ENCODE data around the gene SRPRB.
A peak's percentile ranks its signal among the peaks of the same experiment; 100 is the strongest.

SRPRB gene

DNA sequence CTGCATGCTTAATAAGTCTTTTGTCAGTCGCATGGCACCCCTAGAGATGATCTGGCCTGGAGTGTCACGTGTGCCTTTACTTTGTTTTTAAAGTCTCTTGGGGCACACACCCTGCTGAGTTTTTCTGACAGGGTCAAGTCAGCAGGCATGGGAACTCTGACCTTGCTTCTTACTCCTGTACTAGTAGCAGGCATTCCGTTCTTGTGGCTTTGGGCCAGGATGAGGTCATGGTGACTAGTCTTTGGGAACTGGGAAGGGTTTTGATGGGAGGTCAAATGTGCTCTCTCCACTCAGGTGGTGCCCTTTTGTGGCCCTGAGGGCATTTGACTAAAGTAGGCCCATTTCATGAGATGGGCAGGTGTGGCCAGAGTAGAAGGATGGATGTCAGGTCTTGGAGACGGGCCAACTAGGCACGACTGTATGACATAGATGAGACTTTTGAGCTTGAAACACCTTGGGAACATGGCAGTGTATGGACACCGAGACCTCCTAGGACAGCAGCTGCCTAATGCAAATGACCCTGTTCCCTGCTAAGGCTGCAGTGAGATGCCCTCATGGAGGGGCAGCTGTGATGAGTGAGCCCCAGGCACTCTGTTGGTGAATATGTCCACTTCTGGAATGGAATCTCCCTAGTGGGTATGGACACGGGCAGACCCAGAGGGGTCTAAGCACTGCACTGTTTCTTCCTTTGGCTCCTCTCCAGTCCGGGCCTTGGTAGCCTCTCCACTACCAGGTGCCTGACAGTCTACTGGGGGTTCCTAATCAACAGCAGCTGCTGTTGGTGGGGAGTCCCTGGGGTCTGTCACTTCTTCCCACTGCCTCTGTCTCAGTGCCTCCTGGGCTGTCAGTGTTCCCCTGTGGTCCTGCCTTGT, 16.4 kb downstream of the SRPRB start:
- in situ Hi-C loops (cut with HindIII; ENCODE audit: low pct_ligation_motif_present, low pct_unique_long_range_greater_than_20kb, low sequenced_read_pairs), result no loop called here
- DNase-seq, result peak; percentile 63

DNA sequence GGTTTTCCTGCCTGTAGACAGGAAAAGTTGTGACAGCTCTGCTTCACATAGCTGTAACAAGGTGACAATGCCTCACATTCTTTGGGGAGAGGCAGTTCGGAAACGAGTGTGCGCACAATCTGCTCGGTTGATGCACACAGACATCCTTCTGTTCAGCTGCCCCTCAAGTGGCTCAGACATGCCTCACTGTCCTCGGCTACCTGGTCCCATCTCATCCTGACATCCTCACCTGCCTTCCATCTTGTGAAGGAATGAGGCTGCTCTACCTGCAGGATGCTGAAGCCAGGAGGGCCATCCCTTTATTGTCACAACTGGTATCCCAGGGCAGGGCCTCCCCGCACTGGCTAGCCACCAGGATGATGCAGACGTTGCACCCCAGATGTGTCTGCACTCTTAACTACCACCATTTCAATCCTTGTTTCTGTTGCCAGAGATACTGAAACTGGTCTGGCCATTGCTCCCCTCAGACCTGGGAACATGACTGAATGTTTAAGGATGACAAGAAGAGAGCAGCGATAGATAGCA, 19.4 kb downstream of the SRPRB start:
- no peak for DNase-seq
- in situ Hi-C loops (cut with HindIII; ENCODE audit: low pct_ligation_motif_present, low pct_unique_long_range_greater_than_20kb, low sequenced_read_pairs), result no loop called here

DNA sequence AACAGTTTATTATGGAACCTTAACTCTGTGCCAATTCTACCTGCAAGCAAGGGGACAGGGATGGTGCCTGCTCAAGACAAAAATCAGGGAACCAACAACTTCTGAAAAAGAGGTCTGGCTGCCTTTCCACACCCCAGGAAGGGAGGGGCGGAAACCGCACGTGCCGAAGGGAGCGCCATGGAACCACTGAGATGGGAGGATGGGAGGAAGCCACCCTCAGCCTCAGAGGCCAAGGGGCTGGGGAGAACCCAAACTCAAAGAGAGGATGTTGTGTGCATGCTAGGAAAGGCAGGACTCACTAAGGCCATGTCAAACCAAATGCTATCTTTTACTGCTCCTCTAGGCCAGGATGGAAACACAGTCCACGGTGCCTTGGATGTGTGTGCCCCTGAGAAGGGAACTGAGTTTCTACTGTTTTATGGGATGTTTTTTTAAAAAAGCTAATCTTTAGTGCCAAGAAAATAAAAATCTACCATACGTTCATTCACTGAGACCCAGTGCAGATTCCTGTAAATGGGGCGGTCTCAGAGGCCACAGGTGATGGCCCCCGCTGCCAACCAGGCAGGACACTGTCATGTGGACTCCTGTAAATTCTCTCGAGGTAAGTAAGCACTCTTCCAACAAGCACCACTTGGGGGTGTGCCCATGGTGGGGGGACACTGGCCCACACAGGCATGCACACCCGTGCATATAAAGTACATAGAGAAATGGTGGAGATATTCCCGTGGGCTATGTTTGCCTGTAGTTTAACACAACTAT, 20.5 kb downstream of the SRPRB start:
- no peak for DNase-seq
- in situ Hi-C loops (cut with HindIII; ENCODE audit: low pct_ligation_motif_present, low pct_unique_long_range_greater_than_20kb, low sequenced_read_pairs), result no loop called here

DNA sequence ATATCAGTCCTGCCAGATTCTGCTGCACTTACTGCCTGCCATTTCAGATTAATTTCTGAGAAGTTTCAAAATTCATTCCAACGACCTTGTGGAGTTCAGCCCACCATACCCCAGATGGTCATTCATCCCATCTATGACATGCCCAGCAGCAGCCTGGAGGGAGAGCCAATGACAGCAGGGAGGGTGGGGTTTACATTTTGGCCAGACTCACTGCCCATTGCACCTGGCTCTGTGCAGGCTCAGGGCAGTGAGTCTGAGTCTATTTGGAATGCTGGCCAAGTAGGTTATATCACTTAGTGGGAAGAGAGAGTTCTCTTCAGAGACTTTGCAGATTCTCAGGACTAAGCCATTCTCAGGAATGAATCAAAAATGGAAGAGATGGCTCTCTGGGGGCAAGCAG, 21.5 kb downstream of the SRPRB start:
- DNase-seq, result no peak
- in situ Hi-C loops (cut with HindIII; ENCODE audit: low pct_ligation_motif_present, low pct_unique_long_range_greater_than_20kb, low sequenced_read_pairs), result no loop called here

DNA sequence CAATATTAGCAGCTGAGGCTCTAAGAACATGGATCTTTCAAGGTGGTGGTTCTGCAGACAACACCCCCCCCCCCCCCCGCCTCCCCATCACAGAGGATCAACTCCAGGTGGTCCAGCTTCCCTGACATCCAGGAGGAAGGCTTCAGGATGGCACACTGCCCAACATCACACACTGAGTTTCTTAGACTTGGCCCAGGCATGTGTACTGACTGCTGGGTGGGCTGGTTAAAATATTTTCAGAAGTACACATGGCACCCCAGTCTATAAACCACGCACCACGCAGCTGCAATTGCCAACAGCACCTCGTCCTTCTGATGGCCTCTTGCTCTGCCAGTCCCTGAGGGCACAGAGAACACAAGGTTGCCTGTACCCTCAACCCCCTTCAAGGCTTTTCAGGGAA, 22.1 kb downstream of the SRPRB start:
- in situ Hi-C loops (cut with HindIII; ENCODE audit: low pct_ligation_motif_present, low pct_unique_long_range_greater_than_20kb, low sequenced_read_pairs), result no loop called here
- DNase-seq, result no peak

DNA sequence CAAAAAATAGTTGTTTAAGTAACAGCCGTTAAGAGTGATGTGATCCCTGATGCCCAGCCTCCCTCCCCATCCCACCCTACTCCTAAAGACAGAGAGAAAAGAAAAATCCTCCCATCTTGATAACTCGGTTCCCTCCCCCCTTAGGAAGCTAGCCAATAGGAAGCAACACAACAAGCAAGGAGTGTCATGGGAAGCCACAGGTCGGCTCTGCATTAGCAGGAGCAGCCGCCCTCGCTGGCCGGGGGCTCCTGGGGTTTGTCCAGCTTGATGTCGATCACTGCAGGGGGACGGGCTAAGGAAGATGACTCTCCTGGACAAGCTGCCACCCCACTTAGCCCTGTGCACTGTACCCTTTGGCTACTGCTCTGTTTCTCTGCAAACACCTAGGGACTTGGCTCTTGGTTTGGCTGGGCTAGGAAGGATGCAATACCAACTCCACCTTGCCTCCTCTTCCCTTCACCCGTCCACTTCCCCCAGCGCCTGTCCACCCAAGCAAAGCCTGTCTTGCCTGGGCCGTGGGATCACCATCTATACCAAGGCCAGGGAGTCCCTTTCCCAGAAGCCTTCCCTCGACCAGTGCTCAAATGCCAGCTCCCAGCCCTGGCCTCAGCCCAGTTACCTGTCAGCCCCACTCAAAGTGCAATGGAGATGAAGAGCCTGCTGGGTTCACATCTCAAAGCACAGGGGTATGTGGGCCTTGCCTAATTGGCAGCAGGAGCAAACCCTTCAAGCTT, 23.1 kb downstream of the SRPRB start:
- in situ Hi-C loops (cut with HindIII; ENCODE audit: low pct_ligation_motif_present, low pct_unique_long_range_greater_than_20kb, low sequenced_read_pairs), result no loop called here
- no peak for DNase-seq

DNA sequence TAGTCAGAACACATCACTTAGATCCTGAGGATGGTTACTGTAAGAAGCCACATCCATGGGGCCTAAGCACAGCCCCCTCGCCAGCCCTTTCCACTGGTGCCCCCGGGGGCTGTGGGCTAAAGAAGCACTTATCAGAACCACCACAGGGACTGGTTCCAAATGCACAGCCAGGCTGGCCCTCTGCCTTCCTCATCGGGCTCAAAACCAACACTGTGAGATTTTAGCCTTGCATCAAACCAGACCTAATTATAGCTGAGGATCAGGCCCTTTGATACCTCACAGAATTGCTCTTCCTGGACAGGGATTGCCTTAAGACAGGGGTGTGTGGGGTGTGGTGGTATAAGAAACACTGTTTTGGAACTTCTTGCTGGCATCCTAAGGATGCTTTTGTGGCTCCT, 23.7 kb downstream of the SRPRB start:
- in situ Hi-C loops (cut with HindIII; ENCODE audit: low pct_ligation_motif_present, low pct_unique_long_range_greater_than_20kb, low sequenced_read_pairs), result no loop called here
- DNase-seq, result no peak

DNA sequence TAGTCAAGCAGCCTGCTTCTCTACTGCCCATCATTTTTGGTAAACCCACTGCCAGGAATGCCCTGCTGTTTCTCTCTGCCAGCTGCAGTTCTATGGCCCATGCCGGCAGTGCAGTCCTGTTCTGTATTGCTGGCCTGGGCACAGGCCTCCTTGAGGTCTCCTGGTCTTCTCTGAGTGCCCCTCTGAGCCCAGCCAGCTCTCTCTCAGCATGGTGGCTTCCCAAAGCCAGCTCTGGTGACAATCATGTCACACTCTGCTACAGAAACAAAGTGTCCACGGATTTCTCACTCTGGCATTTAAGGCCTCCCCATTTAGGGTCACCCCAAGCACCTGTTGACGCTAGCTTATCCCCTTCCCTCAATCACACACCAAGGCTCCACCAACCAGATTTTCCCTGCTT, 24.5 kb downstream of the SRPRB start:
- DNase-seq, result no peak
- in situ Hi-C loops (cut with HindIII; ENCODE audit: low pct_ligation_motif_present, low pct_unique_long_range_greater_than_20kb, low sequenced_read_pairs), result no loop called here

DNA sequence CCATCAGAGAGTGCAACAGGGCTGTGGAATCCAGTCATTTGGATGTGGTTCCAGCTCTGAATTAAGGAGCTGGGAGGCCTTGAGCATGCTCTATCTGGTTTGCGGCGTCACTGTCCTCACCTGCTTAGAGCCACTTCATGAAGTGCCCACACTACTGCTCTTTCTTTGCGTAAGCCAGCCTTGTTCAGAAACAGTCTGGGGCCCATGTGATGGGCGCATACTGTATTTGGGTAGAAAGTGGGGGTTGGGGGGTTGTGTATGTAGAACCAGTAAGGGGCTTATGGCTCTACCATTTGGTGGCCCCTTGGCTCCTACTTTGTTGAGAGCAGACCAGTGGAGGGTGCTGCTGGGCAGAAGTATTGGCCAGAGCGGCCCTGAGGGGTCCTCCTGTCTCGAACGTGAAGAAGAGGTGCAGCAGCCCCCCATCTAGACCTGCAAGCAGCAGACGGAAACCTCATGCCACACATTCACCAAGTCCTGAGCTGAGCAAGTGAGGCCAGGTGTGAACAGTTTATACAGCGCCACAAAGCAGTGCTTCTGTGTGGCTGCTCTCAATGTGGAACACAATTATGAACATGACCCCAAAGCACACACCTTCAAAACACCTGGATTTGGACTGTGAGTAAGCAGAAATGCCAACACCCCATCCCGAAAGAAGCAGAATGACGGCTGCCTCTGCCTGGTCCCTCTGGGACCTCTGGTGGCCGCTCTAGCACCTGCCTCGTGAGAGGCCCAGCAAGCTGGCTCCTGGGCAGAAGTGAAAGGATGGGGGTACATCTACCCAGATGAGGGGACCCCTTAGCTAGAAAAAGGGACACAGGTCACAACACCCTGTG, 26.6 kb downstream of the SRPRB start:
- in situ Hi-C loops (cut with HindIII; ENCODE audit: low pct_ligation_motif_present, low pct_unique_long_range_greater_than_20kb, low sequenced_read_pairs), result no loop called here

DNA sequence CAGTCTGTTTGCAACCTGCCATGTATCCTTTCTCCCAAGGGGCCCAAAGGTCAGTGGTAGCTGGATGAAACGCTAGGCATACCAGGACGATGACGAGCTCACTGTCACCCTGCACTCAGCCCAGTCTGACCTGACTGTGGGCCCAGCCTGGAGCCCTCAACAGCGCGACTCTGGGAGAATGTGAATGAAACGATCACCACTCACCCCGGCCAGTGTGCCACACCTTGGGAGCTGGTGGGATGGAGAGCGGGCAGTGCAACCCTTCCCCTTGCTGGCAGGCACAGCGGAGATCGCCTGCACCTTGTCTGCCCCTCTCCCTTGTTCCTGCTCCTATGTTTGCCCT, 27.2 kb downstream of the SRPRB start:
- in situ Hi-C loops (cut with HindIII; ENCODE audit: low pct_ligation_motif_present, low pct_unique_long_range_greater_than_20kb, low sequenced_read_pairs), result no loop called here

More for the DNA sequence above, 26.6 kb downstream of the SRPRB start:
- no peak for DNase-seq

DNA sequence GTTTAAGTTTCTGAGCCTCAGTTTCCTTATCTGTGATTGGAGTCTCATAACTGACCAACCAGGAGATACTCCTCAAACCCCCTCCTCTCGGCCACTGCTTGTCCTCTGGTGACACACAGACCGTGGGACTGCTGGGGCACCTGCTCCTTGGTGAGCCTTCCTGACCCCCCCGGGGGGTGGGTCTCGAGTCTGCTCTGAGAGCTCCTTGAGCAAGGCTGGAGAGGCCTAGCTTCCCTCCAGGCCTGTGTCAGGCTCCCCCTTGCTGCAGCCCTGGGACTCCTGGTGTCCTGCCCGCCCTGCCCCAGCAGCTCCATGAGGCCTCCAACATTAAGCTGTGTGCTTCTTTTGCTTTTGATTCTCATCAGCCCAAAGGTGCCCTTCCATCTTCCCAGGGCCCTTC, 27.7 kb downstream of the SRPRB start:
- in situ Hi-C loops (cut with HindIII; ENCODE audit: low pct_ligation_motif_present, low pct_unique_long_range_greater_than_20kb, low sequenced_read_pairs), result no loop called here
- no peak for DNase-seq

More for the DNA sequence above, 27.2 kb downstream of the SRPRB start:
- DNase-seq, result no peak

DNA sequence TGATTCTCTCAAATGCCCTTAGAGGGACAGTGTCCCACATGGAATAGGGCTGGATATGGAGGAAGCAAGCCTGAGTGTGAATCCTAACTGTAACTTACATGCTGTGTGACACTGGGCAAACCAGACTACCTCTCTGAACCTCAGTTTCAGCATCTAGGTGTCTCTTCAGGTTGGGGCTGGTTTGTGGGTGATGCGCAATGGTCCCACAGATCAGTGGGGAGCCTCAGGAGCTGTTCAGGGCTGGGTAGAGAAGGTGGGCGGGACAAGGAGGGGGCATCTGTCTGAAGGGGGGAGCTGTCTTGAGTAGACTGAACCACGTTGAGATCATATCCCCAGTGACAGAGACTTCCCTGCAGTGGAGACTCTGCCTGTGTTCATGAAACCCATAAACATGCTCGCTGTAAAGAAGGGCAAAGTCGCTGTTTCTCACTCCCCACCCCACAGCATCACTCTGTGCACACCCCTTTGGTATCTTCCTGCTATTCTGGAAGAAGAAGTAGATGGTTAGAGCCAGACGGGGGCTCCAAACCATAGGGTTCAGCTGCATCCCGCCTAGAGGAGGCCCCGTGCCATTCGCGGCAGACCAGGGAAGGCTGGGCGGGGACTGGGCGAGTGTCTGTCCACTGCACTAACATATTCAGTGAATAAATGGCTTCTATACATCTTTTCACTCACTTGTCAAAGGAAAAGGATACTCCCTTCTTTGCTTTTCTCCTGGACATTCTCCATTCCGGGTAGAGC, 28.4 kb downstream of the SRPRB start:
- no peak for DNase-seq
- in situ Hi-C loops (cut with HindIII; ENCODE audit: low pct_ligation_motif_present, low pct_unique_long_range_greater_than_20kb, low sequenced_read_pairs), result no loop called here

DNA sequence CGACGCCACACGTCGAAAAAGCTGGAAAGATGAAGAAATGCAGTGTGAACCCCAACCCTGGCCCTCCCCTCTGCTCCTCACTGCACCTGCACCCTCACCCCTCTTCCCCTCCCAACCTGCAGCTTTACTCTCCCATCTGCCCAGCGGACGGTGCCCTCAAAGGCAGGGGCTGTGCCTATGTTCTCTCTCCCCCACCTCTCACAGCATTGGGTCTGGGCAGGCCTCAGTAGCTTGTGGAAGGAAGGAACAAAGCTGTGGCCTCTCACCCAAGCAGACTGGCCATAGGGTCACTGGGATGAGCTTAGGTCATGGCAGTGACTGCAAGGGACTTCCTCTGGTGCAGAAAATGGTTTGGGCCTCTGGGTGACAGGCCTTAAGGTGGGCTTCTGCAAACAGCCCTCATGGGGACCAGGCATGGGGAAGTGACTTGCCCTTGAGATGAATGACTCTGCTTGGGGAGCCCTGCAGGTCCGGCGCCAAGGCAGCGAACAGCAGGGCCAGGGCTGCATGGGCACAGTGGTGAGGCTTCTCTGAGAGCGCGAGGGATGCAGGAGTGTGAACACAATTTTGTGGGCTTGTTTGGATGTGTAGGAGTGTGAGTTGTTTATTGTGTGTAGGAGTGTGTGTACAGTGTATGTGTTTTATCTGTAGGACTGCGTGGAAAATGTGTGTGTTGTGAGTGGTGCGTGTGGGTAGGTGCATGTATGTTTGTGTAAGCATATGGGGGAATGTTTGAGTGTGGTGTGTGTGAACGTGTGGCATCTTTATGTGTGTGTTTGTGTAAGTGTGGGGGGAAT, 29.2 kb downstream of the SRPRB start:
- no peak for DNase-seq
- in situ Hi-C loops (cut with HindIII; ENCODE audit: low pct_ligation_motif_present, low pct_unique_long_range_greater_than_20kb, low sequenced_read_pairs), result no loop called here

DNA sequence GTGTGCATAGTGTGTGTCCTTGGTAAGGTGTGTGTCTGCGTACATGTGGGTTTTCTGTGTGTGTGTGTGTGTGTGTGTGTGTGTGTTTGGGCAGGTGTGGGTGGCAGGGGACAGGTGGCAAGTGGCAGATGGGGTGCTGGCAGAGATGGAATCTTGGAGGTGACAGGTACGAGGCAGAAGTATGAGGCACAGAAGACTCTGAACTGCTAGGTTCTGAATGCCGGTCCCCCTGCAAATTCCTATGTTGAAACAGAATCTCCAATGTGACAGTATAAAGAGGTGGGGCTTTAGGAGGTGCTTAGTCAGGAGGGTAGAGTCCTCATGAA, 29.8 kb downstream of the SRPRB start:
- in situ Hi-C loops (cut with HindIII; ENCODE audit: low pct_ligation_motif_present, low pct_unique_long_range_greater_than_20kb, low sequenced_read_pairs), result no loop called here
- DNase-seq, result no peak

DNA sequence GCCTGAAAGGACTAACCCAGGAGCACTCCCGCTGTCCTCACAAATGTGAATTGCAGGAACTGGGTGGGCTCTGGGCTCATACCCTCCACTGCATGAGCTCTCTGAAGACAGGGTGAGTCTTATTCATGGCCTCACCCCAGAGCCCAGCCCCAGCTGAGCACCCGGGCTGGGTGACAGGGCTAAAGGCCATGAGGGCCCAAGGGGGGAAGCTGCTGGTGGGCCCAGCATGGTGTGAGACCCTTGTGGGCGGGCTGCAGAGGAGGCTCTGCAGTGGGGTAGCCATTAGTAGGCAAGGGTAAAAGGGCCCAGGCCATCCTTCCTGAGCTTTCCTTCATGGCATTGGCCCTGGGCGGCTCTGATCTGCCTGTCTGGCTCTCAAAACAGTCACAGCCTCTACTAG, 30.3 kb downstream of the SRPRB start:
- in situ Hi-C loops (cut with HindIII; ENCODE audit: low pct_ligation_motif_present, low pct_unique_long_range_greater_than_20kb, low sequenced_read_pairs), result no loop called here
- DNase-seq, result no peak

DNA sequence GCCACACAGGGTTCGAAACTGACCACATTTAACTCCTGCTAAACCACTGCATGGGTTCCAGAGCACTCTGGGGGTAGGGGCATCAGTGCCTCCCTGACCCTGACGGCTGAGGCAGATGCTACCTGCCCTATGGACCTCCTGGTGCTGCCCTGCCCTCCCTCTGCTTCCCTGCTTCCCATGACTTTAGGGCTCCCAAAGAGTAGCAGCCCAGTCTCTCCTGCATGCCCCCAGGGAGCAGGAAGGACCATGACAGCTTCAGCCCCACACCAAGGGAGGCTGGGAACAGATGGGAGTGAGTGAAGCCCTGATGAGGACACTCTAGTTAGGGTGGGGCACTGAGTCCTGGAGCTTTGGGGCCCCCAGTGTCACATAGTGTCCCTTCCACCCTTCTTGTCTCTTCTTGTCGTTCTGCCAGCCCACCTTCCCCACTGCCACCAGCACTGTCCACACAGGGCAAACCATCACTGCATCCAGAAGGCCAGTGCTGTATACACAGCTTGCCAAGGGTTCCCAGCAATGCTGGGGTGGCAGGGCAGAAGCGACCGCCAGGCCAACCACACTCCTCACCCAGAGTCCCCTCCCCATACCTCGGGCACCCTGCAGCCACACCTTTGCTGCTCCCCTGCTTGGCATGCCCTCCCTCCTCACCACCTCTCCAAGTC, 31.0 kb downstream of the SRPRB start:
- no peak for DNase-seq
- in situ Hi-C loops (cut with HindIII; ENCODE audit: low pct_ligation_motif_present, low pct_unique_long_range_greater_than_20kb, low sequenced_read_pairs), result no loop called here
